HepG2 (cell line): Measurements from ENCODE around the gene ZNF428. TPM values are rescaled to one million over a fixed set of nuclear protein-coding genes. Genes with fewer than 3 reads are reported as not detected.
A peak's percentile ranks its signal among the peaks of the same experiment; 100 is the strongest.

Source experiments
- CREB3 ChIP-seq: sonication (generic); formaldehyde crosslinking; IDR thresholded peaks from 2 replicates; pipeline ENCODE4 v1.5.0; 2020; ENCODE audit warnings: missing genetic modification reagents
- GATA4 ChIP-seq: sonication (generic); IDR thresholded peaks from 2 replicates; pipeline ENCODE4 v1.6.1; 2016; ENCODE audit warnings: antibody characterized with exemption, low read depth, borderline replicate concordance
- HOXA3 ChIP-seq: sonication (generic); formaldehyde crosslinking; IDR thresholded peaks from 2 replicates; pipeline ENCODE4 v1.5.0; 2020; ENCODE audit warnings: missing genetic modification reagents
- IRX3 ChIP-seq: sonication (generic); formaldehyde crosslinking; IDR thresholded peaks from 2 replicates; pipeline ENCODE4 v1.8.1; 2023; ENCODE audit warnings: mild to moderate bottlenecking, low read depth, missing genetic modification reagents, borderline replicate concordance
- JUNB ChIP-seq: sonication (generic); formaldehyde crosslinking; IDR thresholded peaks from 2 replicates; pipeline ENCODE4 v1.8.0; 2022; ENCODE audit warnings: missing genetic modification reagents, mild to moderate bottlenecking, borderline replicate concordance
- KDM5A ChIP-seq: fragments of 200-600 bp; sonication (generic); IDR thresholded peaks from 2 replicates; pipeline ENCODE4 v1.7.0; 2018; ENCODE audit warnings: antibody characterized with exemption, mild to moderate bottlenecking, low read length, borderline replicate concordance
- MAFK ChIP-seq, 2 experiments: IDR thresholded peaks in 1 of 2; conservative IDR thresholded peaks in 1 of 2; 2 replicates each; pipeline ENCODE4 v1.6.1; 2011; ENCODE audit warnings: improper control_type of control experiment in 2 of 2, low read length in 2 of 2
- NFIC ChIP-seq: IDR thresholded peaks from 2 replicates; pipeline ENCODE4 v1.6.1; 2012; ENCODE audit warnings: mild to moderate bottlenecking, low read length, inconsistent platforms
- NR2F6 ChIP-seq, 2 experiments: IDR thresholded peaks; 2 replicates each; pipeline ENCODE4 v1.6.1; 2016; ENCODE audit warnings: antibody characterized with exemption in 1 of 2, mild to moderate bottlenecking in 1 of 2
- PLRG1 ChIP-seq: fragments of 450-650 bp; conservative IDR thresholded peaks from 2 replicates; pipeline ENCODE4 v1.6.1; 2016
- RAD51 ChIP-seq: fragments of 450-650 bp; IDR thresholded peaks from 2 replicates; pipeline ENCODE4 v1.6.1; 2016; ENCODE audit warnings: borderline replicate concordance
- SIX4 ChIP-seq: sonication (generic); formaldehyde crosslinking; IDR thresholded peaks from 2 replicates; pipeline ENCODE4 v1.4.0; 2020; ENCODE audit warnings: missing genetic modification reagents
- SSRP1 ChIP-seq: IDR thresholded peaks from 2 replicates; pipeline ENCODE4 v1.6.1; 2016; ENCODE audit warnings: control low read depth
- THRA ChIP-seq: sonication (generic); formaldehyde crosslinking; IDR thresholded peaks from 2 replicates; pipeline ENCODE4 v1.4.0; 2020; ENCODE audit warnings: missing genetic modification reagents, borderline replicate concordance
- ZBTB21 ChIP-seq: sonication (generic); formaldehyde crosslinking; IDR thresholded peaks from 2 replicates; pipeline ENCODE4 v1.4.0; 2020; ENCODE audit warnings: missing genetic modification reagents
- ZFP36L2 ChIP-seq: sonication (generic); formaldehyde crosslinking; IDR thresholded peaks from 2 replicates; pipeline ENCODE4 v1.4.0; 2020; ENCODE audit warnings: missing genetic modification reagents
- ZNF136 ChIP-seq: sonication (generic); formaldehyde crosslinking; IDR thresholded peaks from 2 replicates; pipeline ENCODE4 v1.8.1; 2022; ENCODE audit warnings: low read depth, mild to moderate bottlenecking, moderate library complexity, missing genetic modification reagents
- ZNF235 ChIP-seq: sonication (generic); formaldehyde crosslinking; IDR thresholded peaks from 2 replicates; pipeline ENCODE4 v1.8.1; 2023; ENCODE audit warnings: mild to moderate bottlenecking, missing genetic modification reagents, borderline replicate concordance
- ZNF343 ChIP-seq: sonication (generic); formaldehyde crosslinking; IDR thresholded peaks from 2 replicates; pipeline ENCODE4 v1.4.0; 2020; ENCODE audit warnings: mild to moderate bottlenecking, missing genetic modification reagents
- ZNF784 ChIP-seq: sonication (generic); formaldehyde crosslinking; IDR thresholded peaks from 2 replicates; pipeline ENCODE4 v1.5.1; 2020; ENCODE audit warnings: missing genetic modification reagents, mild to moderate bottlenecking, borderline replicate concordance
- polyA plus RNA-seq, 8 experiments: library from polyadenylated mRNA; depleted of rRNA in 3 of 8; stranded (reverse) in 7 of 8; unstranded in 1 of 8; fragments of >200 nt; fragmentation: Illumina TruSeq in 4 of 8; extraction: Trizol in 4 of 8; gene quantifications; 2 replicates each; pipeline versions ENCODE4 v1.2.1 to v1.2.3, GENCODE V29; 2011 to 2016; ENCODE audit warnings: low read depth in 4 of 8, missing spikeins in 1 of 8, mixed read lengths in 1 of 8; ENCODE audit not compliant: insufficient read depth in 1 of 8
- total RNA-seq, 5 experiments: library from RNA; depleted of rRNA; stranded (reverse); fragments of >200 nt; fragmentation: Illumina TruSeq; extraction: Trizol; gene quantifications; 2 replicates each; pipeline ENCODE4 v1.2.3, GENCODE V29; 2016; ENCODE audit warnings: low read depth in 1 of 5
- TF ChIP-seq, protein P1 (sequence below): sonication (generic); formaldehyde crosslinking; IDR thresholded peaks from 2 replicates; pipeline ENCODE4; 2020; ENCODE audit warnings: missing genetic modification reagents, mild to moderate bottlenecking, borderline replicate concordance
- TF ChIP-seq, protein P2 (sequence below): sonication (generic); formaldehyde crosslinking; IDR thresholded peaks from 2 replicates; pipeline ENCODE4 v1.4.0; 2020; ENCODE audit warnings: missing genetic modification reagents, mild to moderate bottlenecking, borderline replicate concordance
- TF ChIP-seq, protein P3 (sequence below): sonication (generic); formaldehyde crosslinking; IDR thresholded peaks from 2 replicates; pipeline ENCODE4 v1.8.1; 2023; ENCODE audit warnings: missing genetic modification reagents, mild to moderate bottlenecking, borderline replicate concordance

ZNF428 gene
- total and polyA plus RNA-seq, 2 of the 13 experiments (the other 11 are each of a cell fraction or from before 2014, with no cell fraction given): 10.4 to 26.9 TPM

DNA sequence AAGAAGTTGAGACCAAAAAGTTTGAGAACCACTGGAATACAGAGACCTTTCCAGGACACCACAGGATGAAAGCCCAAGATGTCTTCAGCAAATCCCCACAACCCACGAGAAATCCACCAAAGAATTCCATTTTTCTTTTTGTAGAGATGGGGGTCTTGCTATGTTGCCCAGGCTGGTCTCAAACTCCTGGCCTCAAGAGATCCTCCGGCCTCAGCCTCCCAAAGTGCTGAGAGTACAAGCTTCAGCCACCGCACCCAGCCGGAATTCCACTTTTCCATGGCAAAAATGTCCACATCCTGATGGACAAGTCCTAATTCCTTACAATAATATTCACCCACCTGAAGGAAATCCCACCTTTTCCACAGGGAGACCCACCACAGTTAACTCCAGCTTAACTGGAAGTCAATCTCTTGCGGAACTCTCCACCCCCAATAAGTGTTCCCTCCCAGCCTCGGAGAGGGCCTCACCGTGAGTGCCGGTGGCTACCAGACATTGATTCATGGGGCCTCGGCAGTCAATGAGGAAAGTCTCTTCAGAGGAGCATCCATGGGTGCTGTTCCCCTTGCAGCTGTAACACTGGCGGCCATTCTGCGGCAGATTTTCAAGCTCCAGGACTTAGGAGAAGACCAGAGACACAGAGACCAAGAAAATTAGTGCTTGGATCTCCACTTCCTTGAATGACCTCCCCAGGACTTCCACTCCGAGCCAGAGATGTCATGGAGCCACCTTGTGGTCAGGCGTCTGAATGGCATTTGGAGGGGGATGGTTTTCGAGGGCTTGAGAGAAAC, 32.5 kb upstream of the ZNF428 start (continued):
- TF ChIP-seq MAFK (conservative IDR thresholded peaks at IDR 0.05 in 1 of 2, IDR thresholded peaks at IDR 0.05 in 1 of 2; ENCODE audit: low read length in 2 of 2) (no peak), SSRP1 (CRISPR knock-in tag) (no peak), IRX3 (CRISPR knock-in tag) (no peak), JUNB (CRISPR knock-in tag) (no peak), THRA (peak; percentile 72; the same call in 1 of the 2 replicates), KDM5A (peak; percentile 48; the same call in 1 of the 2 replicates), HOXA3 (CRISPR knock-in tag) (no peak), RAD51 (no peak), ZNF784 (CRISPR knock-in tag) (no peak), PLRG1 (no peak), NR2F6 (IDR thresholded peaks at IDR 0.05) (no peak), NR2F6 (CRISPR knock-in tag; IDR thresholded peaks at IDR 0.05) (no peak), ZNF343 (no peak), ZNF136 (CRISPR knock-in tag) (no peak), ZBTB21 (CRISPR knock-in tag) (no peak), CREB3 (CRISPR knock-in tag) (no peak), ZFP36L2 (no peak), GATA4 (no peak), ZNF235 (CRISPR knock-in tag) (no peak), NFIC (no peak), SIX4 (no peak)
- TF ChIP-seq, protein P1, sequence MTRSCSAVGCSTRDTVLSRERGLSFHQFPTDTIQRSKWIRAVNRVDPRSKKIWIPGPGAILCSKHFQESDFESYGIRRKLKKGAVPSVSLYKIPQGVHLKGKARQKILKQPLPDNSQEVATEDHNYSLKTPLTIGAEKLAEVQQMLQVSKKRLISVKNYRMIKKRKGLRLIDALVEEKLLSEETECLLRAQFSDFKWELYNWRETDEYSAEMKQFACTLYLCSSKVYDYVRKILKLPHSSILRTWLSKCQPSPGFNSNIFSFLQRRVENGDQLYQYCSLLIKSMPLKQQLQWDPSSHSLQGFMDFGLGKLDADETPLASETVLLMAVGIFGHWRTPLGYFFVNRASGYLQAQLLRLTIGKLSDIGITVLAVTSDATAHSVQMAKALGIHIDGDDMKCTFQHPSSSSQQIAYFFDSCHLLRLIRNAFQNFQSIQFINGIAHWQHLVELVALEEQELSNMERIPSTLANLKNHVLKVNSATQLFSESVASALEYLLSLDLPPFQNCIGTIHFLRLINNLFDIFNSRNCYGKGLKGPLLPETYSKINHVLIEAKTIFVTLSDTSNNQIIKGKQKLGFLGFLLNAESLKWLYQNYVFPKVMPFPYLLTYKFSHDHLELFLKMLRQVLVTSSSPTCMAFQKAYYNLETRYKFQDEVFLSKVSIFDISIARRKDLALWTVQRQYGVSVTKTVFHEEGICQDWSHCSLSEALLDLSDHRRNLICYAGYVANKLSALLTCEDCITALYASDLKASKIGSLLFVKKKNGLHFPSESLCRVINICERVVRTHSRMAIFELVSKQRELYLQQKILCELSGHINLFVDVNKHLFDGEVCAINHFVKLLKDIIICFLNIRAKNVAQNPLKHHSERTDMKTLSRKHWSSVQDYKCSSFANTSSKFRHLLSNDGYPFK (CRISPR knock-in tag): peak; percentile 33; the same call in 1 of the 2 replicates
- TF ChIP-seq, protein P2, sequence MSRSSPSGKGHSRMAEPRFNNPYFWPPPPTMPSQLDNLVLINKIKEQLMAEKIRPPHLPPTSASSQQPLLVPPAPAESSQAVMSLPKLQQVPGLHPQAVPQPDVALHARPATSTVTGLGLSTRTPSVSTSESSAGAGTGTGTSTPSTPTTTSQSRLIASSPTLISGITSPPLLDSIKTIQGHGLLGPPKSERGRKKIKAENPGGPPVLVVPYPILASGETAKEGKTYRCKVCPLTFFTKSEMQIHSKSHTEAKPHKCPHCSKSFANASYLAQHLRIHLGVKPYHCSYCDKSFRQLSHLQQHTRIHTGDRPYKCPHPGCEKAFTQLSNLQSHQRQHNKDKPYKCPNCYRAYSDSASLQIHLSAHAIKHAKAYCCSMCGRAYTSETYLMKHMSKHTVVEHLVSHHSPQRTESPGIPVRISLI (CRISPR knock-in tag): no peak
- TF ChIP-seq, protein P3, sequence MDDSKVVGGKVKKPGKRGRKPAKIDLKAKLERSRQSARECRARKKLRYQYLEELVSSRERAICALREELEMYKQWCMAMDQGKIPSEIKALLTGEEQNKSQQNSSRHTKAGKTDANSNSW: no peak
